GM23248 (cell line): Measurements from ENCODE around the gene UNC5A.
"Not testable (repeated sequence)": the region's sequence is repeated elsewhere in the genome, so short reads cannot be mapped to it uniquely, and the experiment has no call there.

Experiments
- EZH2 ChIP-seq: fragments of 200-600 bp; sonication (generic); IDR thresholded peaks from 2 replicates; pipeline ENCODE4 v1.6.1; 2018; ENCODE audit warnings: antibody characterized with exemption, mild to moderate bottlenecking; ENCODE audit not compliant: insufficient read depth, poor library complexity, severe bottlenecking
- EZH2phosphoT487 ChIP-seq: fragments of 200-600 bp; sonication (generic); IDR thresholded peaks from 2 replicates; pipeline ENCODE4 v1.6.1; 2018; ENCODE audit warnings: antibody characterized with exemption, moderate library complexity, mild to moderate bottlenecking, low read depth; ENCODE audit not compliant: insufficient read depth

- not testable (repeated sequence) for TF ChIP-seq EZH2, EZH2phosphoT487
Observed at GRCh38 chr5:176872586-176872985, 62.2 kb downstream of the UNC5A start.
